HepG2 (cell line): ENCODE data around the gene SLC39A1. TPM values are rescaled to one million over a fixed set of nuclear protein-coding genes. Genes with fewer than 3 reads are reported as not detected.

ENCODE experiments used
- FOXO1 ChIP-seq: sonication (generic); formaldehyde crosslinking; IDR thresholded peaks from 2 replicates; pipeline ENCODE4 v1.4.0; 2020; ENCODE audit warnings: missing genetic modification reagents
- HNF4G ChIP-seq, 2 experiments: sonication (generic) in 1 of 2; formaldehyde crosslinking in 1 of 2; IDR thresholded peaks; 2 replicates each; pipeline versions ENCODE4 v1.4.0 to v1.6.1; 2011 to 2020; ENCODE audit warnings: borderline replicate concordance in 2 of 2, low read depth in 2 of 2, mild to moderate bottlenecking in 2 of 2, low read length in 1 of 2, missing genetic modification reagents in 1 of 2, moderate library complexity in 1 of 2
- MAFK ChIP-seq, 2 experiments: IDR thresholded peaks in 1 of 2; conservative IDR thresholded peaks in 1 of 2; 2 replicates each; pipeline ENCODE4 v1.6.1; 2011; ENCODE audit warnings: improper control_type of control experiment in 2 of 2, low read length in 2 of 2
- PPARG ChIP-seq: conservative IDR thresholded peaks from 2 replicates; pipeline ENCODE4 v1.6.1; 2016; ENCODE audit warnings: missing biosample characterization, missing genetic modification reagents
- TRIM24 ChIP-seq: sonication (generic); formaldehyde crosslinking; IDR thresholded peaks from 2 replicates; pipeline ENCODE4 v1.8.0; 2022; ENCODE audit warnings: mild to moderate bottlenecking, missing genetic modification reagents
- ZFP36L1 ChIP-seq: sonication (generic); formaldehyde crosslinking; IDR thresholded peaks from 2 replicates; pipeline ENCODE4 v1.8.0; 2022; ENCODE audit warnings: mild to moderate bottlenecking, missing genetic modification reagents, moderate library complexity
- ZNF329 ChIP-seq: sonication (generic); formaldehyde crosslinking; IDR thresholded peaks from 2 replicates; pipeline ENCODE4 v1.9.0; 2021; ENCODE audit warnings: low read depth, mild to moderate bottlenecking, missing genetic modification reagents
- ZNF530 ChIP-seq: sonication (generic); formaldehyde crosslinking; IDR thresholded peaks from 2 replicates; pipeline ENCODE4 v1.5.0; 2020; ENCODE audit warnings: low read depth, mild to moderate bottlenecking, missing genetic modification reagents
- ZNF766 ChIP-seq: sonication (generic); formaldehyde crosslinking; IDR thresholded peaks from 2 replicates; pipeline ENCODE4 v1.5.0; 2020; ENCODE audit warnings: missing genetic modification reagents, borderline replicate concordance
- polyA plus RNA-seq, 8 experiments: library from polyadenylated mRNA; depleted of rRNA in 3 of 8; stranded (reverse) in 7 of 8; unstranded in 1 of 8; fragments of >200 nt; fragmentation: Illumina TruSeq in 4 of 8; extraction: Trizol in 4 of 8; gene quantifications; 2 replicates each; pipeline versions ENCODE4 v1.2.1 to v1.2.3, GENCODE V29; 2011 to 2016; ENCODE audit warnings: low read depth in 4 of 8, missing spikeins in 1 of 8, mixed read lengths in 1 of 8; ENCODE audit not compliant: insufficient read depth in 1 of 8
- total RNA-seq, 5 experiments: library from RNA; depleted of rRNA; stranded (reverse); fragments of >200 nt; fragmentation: Illumina TruSeq; extraction: Trizol; gene quantifications; 2 replicates each; pipeline ENCODE4 v1.2.3, GENCODE V29; 2016; ENCODE audit warnings: low read depth in 1 of 5
- TF ChIP-seq, protein P1 (sequence below): IDR thresholded peaks from 2 replicates; pipeline ENCODE4 v1.6.1; 2012; ENCODE audit warnings: low read length, improper control_type of control experiment
- TF ChIP-seq, protein P2 (sequence below): sonication (generic); formaldehyde crosslinking; IDR thresholded peaks from 2 replicates; pipeline ENCODE4 v1.5.1; 2020; ENCODE audit warnings: mild to moderate bottlenecking, missing genetic modification reagents, moderate library complexity
- TF ChIP-seq, protein P3 (sequence below): sonication (generic); formaldehyde crosslinking; IDR thresholded peaks from 2 replicates; pipeline ENCODE4 v1.5.1; 2020; ENCODE audit warnings: mild to moderate bottlenecking, missing genetic modification reagents, moderate library complexity
- TF ChIP-seq, protein P4 (sequence below): sonication (generic); formaldehyde crosslinking; IDR thresholded peaks from 2 replicates; pipeline ENCODE4 v1.8.0; 2022; ENCODE audit warnings: mild to moderate bottlenecking, missing genetic modification reagents
- TF ChIP-seq, protein P5 (sequence below): sonication (generic); formaldehyde crosslinking; conservative IDR thresholded peaks from 2 replicates; pipeline ENCODE4 v1.8.1; 2023; ENCODE audit warnings: missing genetic modification reagents

SLC39A1 gene
- total and polyA plus RNA-seq, 2 of the 13 experiments (the other 11 are each of a cell fraction or from before 2014, with no cell fraction given): 71.2 to 78.4 TPM

DNA sequence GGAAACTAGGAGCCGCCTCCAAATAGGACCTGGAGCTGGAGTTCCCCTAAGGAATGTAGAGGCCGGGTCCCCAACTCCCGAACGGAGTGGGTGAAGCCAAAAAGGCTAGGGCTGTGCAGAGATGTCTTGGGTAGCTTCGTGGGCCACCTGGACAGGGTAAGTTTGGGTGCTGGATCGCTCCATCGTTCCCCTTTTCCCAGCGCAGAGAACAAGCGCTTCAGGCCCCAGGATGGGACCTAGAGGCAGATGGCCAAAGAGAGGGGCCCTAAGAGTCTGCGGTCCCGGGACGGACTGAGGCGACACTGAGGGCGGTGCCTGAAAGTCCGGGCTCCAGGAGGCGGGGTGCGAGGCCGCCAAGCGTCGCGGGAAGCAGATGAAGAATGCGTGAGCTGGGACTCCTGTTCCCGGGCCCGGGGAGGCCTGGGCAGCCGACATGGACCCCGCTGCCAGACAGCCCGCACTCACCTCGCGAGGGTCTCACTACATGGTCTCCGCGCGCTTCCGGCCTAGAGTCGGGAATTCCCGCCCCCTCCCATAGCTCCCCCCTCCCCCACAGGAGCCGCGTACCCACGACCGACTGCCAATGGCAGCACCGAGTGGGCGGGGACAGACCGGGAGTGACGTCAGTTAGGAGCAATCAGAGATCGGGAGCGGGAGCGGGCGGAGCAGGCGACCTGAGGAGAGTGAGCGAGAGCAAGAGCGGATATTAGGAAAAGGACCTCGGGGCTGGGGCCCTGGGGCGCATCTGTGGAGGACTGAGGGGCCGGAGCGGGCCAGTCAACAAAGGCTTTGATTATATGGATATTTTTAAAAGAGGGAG, at the start of gene SLC39A1 (continued):
- TF ChIP-seq TRIM24 (no peak), ZFP36L1 (CRISPR knock-in tag) (no peak), HNF4G (IDR thresholded peaks at IDR 0.05; ENCODE audit: borderline replicate concordance, low read depth, low read length) (no peak), HNF4G (CRISPR knock-in tag; IDR thresholded peaks at IDR 0.05; ENCODE audit: borderline replicate concordance, low read depth) (no peak), ZNF766 (0 out of 2 replicates have a peak, but pooled peaks have one; percentile 20), ZNF329 (no peak), FOXO1 (CRISPR knock-in tag) (peak; percentile 21; the same call in 1 of the 2 replicates), MAFK (conservative IDR thresholded peaks at IDR 0.05 in 1 of 2, IDR thresholded peaks at IDR 0.05 in 1 of 2; ENCODE audit: low read length in 2 of 2) (no peak), ZNF530 (CRISPR knock-in tag) (no peak), PPARG (CRISPR knock-in tag) (no peak)
- TF ChIP-seq, protein P1, sequence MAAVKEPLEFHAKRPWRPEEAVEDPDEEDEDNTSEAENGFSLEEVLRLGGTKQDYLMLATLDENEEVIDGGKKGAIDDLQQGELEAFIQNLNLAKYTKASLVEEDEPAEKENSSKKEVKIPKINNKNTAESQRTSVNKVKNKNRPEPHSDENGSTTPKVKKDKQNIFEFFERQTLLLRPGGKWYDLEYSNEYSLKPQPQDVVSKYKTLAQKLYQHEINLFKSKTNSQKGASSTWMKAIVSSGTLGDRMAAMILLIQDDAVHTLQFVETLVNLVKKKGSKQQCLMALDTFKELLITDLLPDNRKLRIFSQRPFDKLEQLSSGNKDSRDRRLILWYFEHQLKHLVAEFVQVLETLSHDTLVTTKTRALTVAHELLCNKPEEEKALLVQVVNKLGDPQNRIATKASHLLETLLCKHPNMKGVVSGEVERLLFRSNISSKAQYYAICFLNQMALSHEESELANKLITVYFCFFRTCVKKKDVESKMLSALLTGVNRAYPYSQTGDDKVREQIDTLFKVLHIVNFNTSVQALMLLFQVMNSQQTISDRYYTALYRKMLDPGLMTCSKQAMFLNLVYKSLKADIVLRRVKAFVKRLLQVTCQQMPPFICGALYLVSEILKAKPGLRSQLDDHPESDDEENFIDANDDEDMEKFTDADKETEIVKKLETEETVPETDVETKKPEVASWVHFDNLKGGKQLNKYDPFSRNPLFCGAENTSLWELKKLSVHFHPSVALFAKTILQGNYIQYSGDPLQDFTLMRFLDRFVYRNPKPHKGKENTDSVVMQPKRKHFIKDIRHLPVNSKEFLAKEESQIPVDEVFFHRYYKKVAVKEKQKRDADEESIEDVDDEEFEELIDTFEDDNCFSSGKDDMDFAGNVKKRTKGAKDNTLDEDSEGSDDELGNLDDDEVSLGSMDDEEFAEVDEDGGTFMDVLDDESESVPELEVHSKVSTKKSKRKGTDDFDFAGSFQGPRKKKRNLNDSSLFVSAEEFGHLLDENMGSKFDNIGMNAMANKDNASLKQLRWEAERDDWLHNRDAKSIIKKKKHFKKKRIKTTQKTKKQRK: no peak
- TF ChIP-seq, protein P2, sequence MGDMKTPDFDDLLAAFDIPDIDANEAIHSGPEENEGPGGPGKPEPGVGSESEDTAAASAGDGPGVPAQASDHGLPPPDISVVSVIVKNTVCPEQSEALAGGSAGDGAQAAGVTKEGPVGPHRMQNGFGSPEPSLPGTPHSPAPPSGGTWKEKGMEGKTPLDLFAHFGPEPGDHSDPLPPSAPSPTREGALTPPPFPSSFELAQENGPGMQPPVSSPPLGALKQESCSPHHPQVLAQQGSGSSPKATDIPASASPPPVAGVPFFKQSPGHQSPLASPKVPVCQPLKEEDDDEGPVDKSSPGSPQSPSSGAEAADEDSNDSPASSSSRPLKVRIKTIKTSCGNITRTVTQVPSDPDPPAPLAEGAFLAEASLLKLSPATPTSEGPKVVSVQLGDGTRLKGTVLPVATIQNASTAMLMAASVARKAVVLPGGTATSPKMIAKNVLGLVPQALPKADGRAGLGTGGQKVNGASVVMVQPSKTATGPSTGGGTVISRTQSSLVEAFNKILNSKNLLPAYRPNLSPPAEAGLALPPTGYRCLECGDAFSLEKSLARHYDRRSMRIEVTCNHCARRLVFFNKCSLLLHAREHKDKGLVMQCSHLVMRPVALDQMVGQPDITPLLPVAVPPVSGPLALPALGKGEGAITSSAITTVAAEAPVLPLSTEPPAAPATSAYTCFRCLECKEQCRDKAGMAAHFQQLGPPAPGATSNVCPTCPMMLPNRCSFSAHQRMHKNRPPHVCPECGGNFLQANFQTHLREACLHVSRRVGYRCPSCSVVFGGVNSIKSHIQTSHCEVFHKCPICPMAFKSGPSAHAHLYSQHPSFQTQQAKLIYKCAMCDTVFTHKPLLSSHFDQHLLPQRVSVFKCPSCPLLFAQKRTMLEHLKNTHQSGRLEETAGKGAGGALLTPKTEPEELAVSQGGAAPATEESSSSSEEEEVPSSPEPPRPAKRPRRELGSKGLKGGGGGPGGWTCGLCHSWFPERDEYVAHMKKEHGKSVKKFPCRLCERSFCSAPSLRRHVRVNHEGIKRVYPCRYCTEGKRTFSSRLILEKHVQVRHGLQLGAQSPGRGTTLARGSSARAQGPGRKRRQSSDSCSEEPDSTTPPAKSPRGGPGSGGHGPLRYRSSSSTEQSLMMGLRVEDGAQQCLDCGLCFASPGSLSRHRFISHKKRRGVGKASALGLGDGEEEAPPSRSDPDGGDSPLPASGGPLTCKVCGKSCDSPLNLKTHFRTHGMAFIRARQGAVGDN: peak; percentile 71
- TF ChIP-seq, protein P3, sequence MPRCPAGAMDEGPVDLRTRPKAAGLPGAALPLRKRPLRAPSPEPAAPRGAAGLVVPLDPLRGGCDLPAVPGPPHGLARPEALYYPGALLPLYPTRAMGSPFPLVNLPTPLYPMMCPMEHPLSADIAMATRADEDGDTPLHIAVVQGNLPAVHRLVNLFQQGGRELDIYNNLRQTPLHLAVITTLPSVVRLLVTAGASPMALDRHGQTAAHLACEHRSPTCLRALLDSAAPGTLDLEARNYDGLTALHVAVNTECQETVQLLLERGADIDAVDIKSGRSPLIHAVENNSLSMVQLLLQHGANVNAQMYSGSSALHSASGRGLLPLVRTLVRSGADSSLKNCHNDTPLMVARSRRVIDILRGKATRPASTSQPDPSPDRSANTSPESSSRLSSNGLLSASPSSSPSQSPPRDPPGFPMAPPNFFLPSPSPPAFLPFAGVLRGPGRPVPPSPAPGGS (CRISPR knock-in tag): no peak
- TF ChIP-seq, protein P4, sequence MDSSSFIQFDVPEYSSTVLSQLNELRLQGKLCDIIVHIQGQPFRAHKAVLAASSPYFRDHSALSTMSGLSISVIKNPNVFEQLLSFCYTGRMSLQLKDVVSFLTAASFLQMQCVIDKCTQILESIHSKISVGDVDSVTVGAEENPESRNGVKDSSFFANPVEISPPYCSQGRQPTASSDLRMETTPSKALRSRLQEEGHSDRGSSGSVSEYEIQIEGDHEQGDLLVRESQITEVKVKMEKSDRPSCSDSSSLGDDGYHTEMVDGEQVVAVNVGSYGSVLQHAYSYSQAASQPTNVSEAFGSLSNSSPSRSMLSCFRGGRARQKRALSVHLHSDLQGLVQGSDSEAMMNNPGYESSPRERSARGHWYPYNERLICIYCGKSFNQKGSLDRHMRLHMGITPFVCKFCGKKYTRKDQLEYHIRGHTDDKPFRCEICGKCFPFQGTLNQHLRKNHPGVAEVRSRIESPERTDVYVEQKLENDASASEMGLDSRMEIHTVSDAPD (CRISPR knock-in tag): no peak
- TF ChIP-seq, protein P5, sequence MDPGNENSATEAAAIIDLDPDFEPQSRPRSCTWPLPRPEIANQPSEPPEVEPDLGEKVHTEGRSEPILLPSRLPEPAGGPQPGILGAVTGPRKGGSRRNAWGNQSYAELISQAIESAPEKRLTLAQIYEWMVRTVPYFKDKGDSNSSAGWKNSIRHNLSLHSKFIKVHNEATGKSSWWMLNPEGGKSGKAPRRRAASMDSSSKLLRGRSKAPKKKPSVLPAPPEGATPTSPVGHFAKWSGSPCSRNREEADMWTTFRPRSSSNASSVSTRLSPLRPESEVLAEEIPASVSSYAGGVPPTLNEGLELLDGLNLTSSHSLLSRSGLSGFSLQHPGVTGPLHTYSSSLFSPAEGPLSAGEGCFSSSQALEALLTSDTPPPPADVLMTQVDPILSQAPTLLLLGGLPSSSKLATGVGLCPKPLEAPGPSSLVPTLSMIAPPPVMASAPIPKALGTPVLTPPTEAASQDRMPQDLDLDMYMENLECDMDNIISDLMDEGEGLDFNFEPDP (CRISPR knock-in tag): no peak
